B cell (primary cell): Measurements from ENCODE around the gene NAA15. TPM values are rescaled to one million over a fixed set of nuclear protein-coding genes. Genes with fewer than 3 reads are reported as not detected.
"Not testable (repeated sequence)": the region's sequence is repeated elsewhere in the genome, so short reads cannot be mapped to it uniquely, and the experiment has no call there.

Experiments used
- ATAC-seq: fragments of 200-7000 bp; cut with Tn5 transposase; one replicate; pipeline ENCODE4 v1.10.0; 2021; ENCODE audit warnings: low read depth, mild to moderate bottlenecking, moderate number of reproducible peaks, moderate library complexity
- CTCF ChIA-PET: fragments of 350-600 bp; sonication (Branson Sonifier 250); formaldehyde crosslinking; loops from one replicate; lab custom pipeline; 2021; ENCODE audit warnings: antibody characterized with exemption, inconsistent platforms; lab: Charles Lee
- POLR2A ChIA-PET: fragments of 350-600 bp; sonication (Branson Sonifier 250); formaldehyde crosslinking; loops from one replicate; lab custom pipeline; 2021; ENCODE audit warnings: antibody characterized with exemption; lab: Charles Lee
- DNase-seq: peaks from one replicate; pipeline ENCODE4 v3.0.0; 2013
- H2AFZ ChIP-seq: 2 replicates; pipeline ENCODE4 v1.6.1; 2012; ENCODE audit warnings: mild to moderate bottlenecking, low read depth, low read length; ENCODE audit not compliant: insufficient read depth, poor library complexity, severe bottlenecking
- H3K27ac ChIP-seq, 2 donors: 1 replicate in 1 of 2; 2 replicates in 1 of 2; pipeline ENCODE4 v1.5.1; 2012 to 2013; ENCODE audit warnings: low read length in 2 of 2, mild to moderate bottlenecking in 2 of 2, moderate library complexity in 1 of 2
- H3K27me3 ChIP-seq, 4 experiments: fragments of 200-600 bp in 1 of 4; sonication (generic) in 1 of 4; replicated peaks in 1 of 4; 1 replicate in 2 of 4; 2 replicates in 2 of 4; pipeline versions ENCODE4 v1.6.1 to v1.7.0; 2013 to 2016; ENCODE audit warnings: low read length in 3 of 4, mild to moderate bottlenecking in 2 of 4, mixed read lengths in 1 of 4, moderate library complexity in 1 of 4; ENCODE audit not compliant: insufficient read depth in 4 of 4, control insufficient read depth in 3 of 4; ENCODE audit errors: control extremely low read depth in 1 of 4
- H3K36me3 ChIP-seq, 2 experiments: replicated peaks in 1 of 2; 1 replicate in 1 of 2; 2 replicates in 1 of 2; pipeline versions ENCODE4 v1.6.1 to v1.7.1; 2013; ENCODE audit warnings: low read length in 1 of 2; ENCODE audit not compliant: insufficient read depth in 2 of 2, control insufficient read depth in 1 of 2; ENCODE audit errors: control extremely low read depth in 1 of 2, extremely low read depth in 1 of 2
- H3K4me1 ChIP-seq, 2 donors: fragments of 200-600 bp in 1 of 2; sonication (generic) in 1 of 2; 1 replicate in 1 of 2; 2 replicates in 1 of 2; pipeline versions ENCODE4 v1.5.1 to v1.6.1; 2013 to 2017; ENCODE audit warnings: low read length in 2 of 2; ENCODE audit not compliant: control insufficient read depth in 2 of 2, insufficient read depth in 2 of 2
- H3K4me2 ChIP-seq: replicated peaks from 2 replicates; pipeline ENCODE3; 2012; ENCODE audit warnings: mild to moderate bottlenecking, low read depth, low read length; ENCODE audit not compliant: poor library complexity, severe bottlenecking
- H3K4me3 ChIP-seq, 5 experiments: fragments of 200-600 bp in 1 of 5; sonication (generic) in 1 of 5; 1 replicate in 3 of 5; 2 replicates in 2 of 5; pipeline versions ENCODE4 v1.5.1 to v1.7.0; 2011 to 2016; ENCODE audit warnings: low read length in 4 of 5, mild to moderate bottlenecking in 4 of 5, low read depth in 2 of 5, control low read depth in 1 of 5, moderate library complexity in 1 of 5; ENCODE audit not compliant: insufficient read depth in 1 of 5; ENCODE audit errors: control extremely low read depth in 1 of 5, extremely low read depth in 1 of 5
- H3K79me2 ChIP-seq: fragments of 200-600 bp; sonication (generic); one replicate; pipeline ENCODE4 v1.6.0; 2016; ENCODE audit warnings: low read length; ENCODE audit not compliant: control insufficient read depth, insufficient read depth
- H3K9ac ChIP-seq: fragments of 200-600 bp; sonication (generic); 2 replicates; pipeline ENCODE4 v1.6.1; 2017; ENCODE audit warnings: mild to moderate bottlenecking, low read length, moderate library complexity
- H3K9me3 ChIP-seq, 3 donors: one replicate each; pipeline versions ENCODE4 v1.6.1 to v1.7.1; 2013; ENCODE audit warnings: low read length in 2 of 3; ENCODE audit not compliant: control insufficient read depth in 2 of 3, insufficient read depth in 1 of 3; ENCODE audit errors: control extremely low read depth in 1 of 3
- H4K20me1 ChIP-seq: 2 replicates; pipeline ENCODE4 v1.6.0; 2012; ENCODE audit warnings: mild to moderate bottlenecking, low read length; ENCODE audit not compliant: insufficient read depth, control insufficient read depth, poor library complexity, severe bottlenecking
- H3K27ac Mint-ChIP-seq: one replicate; pipeline ENCODE4 v1.8.0; 2021; ENCODE audit warnings: mixed read lengths
- H3K27me3 Mint-ChIP-seq: one replicate; pipeline ENCODE4 v1.8.0; 2021; ENCODE audit warnings: mixed read lengths
- H3K4me1 Mint-ChIP-seq: one replicate; pipeline ENCODE4 v1.8.0; 2021; ENCODE audit warnings: mixed read lengths
- H3K4me3 Mint-ChIP-seq: one replicate; pipeline ENCODE4 v1.8.0; 2021; ENCODE audit warnings: mixed read lengths
- H3K9me3 Mint-ChIP-seq: one replicate; pipeline ENCODE4 v1.8.0; 2022; ENCODE audit warnings: mixed read lengths; ENCODE audit not compliant: insufficient read depth
- EZH2 ChIP-seq: IDR thresholded peaks from 2 replicates; pipeline ENCODE4 v1.6.1; 2012; ENCODE audit warnings: borderline replicate concordance, low read depth, mild to moderate bottlenecking, moderate library complexity, low read length; ENCODE audit not compliant: insufficient read depth, poor library complexity, severe bottlenecking
- WGBS: methylation state at CpG from one replicate; pipeline ENCODE4 v1.1.5; 2013; ENCODE audit warnings: missing lambda C conversion rate; ENCODE audit not compliant: insufficient coverage; 5-methylcytosine and 5-hydroxymethylcytosine counted together
- intact Hi-C: fragments of 100-400 bp; cut with micrococcal nuclease; formaldehyde crosslinking; loops from one replicate; pipeline ENCODE4 v1.10.0; 2022
- polyA plus RNA-seq: library from polyadenylated mRNA; depleted of rRNA; stranded (reverse); fragments of >200 nt; gene quantifications from 2 replicates; pipeline ENCODE4 v1.2.3, GENCODE V29; 2012
- total RNA-seq, 2 donors: library from RNA; stranded (reverse); fragments of 120-200 nt in 1 of 2; gene quantifications; 1 replicate in 1 of 2; 2 replicates in 1 of 2; pipeline versions ENCODE4 v1.2.3 to v1.2.4, GENCODE V29; 2013 to 2022
- TF ChIP-seq, protein P1 (sequence below): fragments of 200-600 bp; IDR thresholded peaks from one replicate; pipeline ENCODE4 v1.8.0; 2022; ENCODE audit warnings: antibody characterized with exemption, mild to moderate bottlenecking

The NAA15 gene
- total and polyA plus RNA-seq, 2 donors (not counting 1 experiment from before 2014, with no cell fraction given) = 10.0 to 56.7 TPM

DNA sequence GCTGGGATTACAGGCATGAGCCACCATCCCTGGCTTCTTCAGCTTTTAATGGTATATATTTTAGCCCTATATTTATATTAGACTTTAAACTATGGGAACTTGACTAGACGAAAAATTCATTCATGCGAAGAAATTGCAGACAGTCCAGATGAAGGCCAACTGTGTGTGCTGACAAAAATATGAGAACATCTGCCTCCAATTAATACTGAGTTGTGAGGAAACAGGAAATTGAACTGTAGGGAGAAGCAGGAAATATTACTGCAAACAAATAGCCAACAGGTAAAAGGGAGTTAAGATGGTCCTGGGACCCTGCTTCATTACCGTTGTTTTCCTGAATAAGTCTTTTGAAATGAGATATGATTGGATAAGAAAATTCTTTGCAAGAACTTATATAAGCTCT is 47.6 kb upstream of the NAA15 start:
- Histone ChIP-seq H3K9me3 (no peaks in the 10 kb centered on the region), H3K4me3 (no peak overlapping the region), H2AFZ (no peak overlapping the region), H3K4me1 (peaks cover 5 to 6% of the 10 kb centered on the region in 2 donors), H3K27me3 (peaks cover 0 to 2% (median 0%) of the 10 kb centered on the region in 4 experiments), H4K20me1 (no peaks in the 10 kb centered on the region), H3K79me2 (no peaks in the 10 kb centered on the region), H3K9ac (no peak overlapping the region), H3K27ac (no peak overlapping the region), H3K4me2 (no peak overlapping the region), H3K36me3 (no peaks in the 10 kb centered on the region)
- intact Hi-C loops = no loop called here
- WGBS = no CpG with 5 or more reads among the region's 3 CpGs
- no peaks in the 10 kb centered on the region for H3K9me3 Mint-ChIP-seq
- ChIA-PET CTCF (interaction anchor here (0.7 kb wide), 1 partner anchor 42 kb away, joined by 5 read pairs; no protein-coding TSS in a partner anchor), POLR2A (no interaction called here)
- H3K4me1 Mint-ChIP-seq = peaks cover 7% of the 10 kb centered on the region
- no peak overlapping the region for H3K4me3 Mint-ChIP-seq
- TF ChIP-seq EZH2 = no peak
- TF ChIP-seq, protein P1, sequence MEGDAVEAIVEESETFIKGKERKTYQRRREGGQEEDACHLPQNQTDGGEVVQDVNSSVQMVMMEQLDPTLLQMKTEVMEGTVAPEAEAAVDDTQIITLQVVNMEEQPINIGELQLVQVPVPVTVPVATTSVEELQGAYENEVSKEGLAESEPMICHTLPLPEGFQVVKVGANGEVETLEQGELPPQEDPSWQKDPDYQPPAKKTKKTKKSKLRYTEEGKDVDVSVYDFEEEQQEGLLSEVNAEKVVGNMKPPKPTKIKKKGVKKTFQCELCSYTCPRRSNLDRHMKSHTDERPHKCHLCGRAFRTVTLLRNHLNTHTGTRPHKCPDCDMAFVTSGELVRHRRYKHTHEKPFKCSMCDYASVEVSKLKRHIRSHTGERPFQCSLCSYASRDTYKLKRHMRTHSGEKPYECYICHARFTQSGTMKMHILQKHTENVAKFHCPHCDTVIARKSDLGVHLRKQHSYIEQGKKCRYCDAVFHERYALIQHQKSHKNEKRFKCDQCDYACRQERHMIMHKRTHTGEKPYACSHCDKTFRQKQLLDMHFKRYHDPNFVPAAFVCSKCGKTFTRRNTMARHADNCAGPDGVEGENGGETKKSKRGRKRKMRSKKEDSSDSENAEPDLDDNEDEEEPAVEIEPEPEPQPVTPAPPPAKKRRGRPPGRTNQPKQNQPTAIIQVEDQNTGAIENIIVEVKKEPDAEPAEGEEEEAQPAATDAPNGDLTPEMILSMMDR = no peak
- no peak overlapping the region for H3K27ac Mint-ChIP-seq
- no peaks in the 10 kb centered on the region for H3K27me3 Mint-ChIP-seq
- ATAC-seq (no peak), DNase-seq (no peak)

DNA sequence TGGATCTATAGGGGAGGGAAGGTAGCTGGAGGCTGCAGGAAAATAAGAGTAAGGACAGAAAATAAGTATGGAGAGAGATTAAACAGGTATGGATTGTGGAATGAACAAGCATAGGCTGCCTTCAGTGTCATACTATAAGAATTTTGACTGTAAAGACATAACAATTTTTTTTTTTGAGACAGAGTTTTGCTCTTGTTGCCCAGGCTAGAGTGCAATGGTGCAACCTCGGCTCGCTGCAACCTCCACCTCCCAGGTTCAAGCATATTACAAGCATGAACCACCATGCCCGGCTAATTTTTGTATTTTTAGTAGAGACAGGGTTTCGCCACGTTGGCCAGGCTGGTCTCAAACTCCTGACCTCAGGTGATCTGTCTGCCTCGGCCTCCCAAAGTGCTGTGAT is 45.7 kb upstream of the NAA15 start:
- H3K9me3 Mint-ChIP-seq, H3K4me1 Mint-ChIP-seq, ATAC-seq, H3K9ac ChIP-seq, H3K27me3 Mint-ChIP-seq, H3K4me3 ChIP-seq, POLR2A ChIA-PET, H3K27ac ChIP-seq, H3K9me3 ChIP-seq, intact Hi-C loops, H3K79me2 ChIP-seq, H3K4me1 ChIP-seq, H4K20me1 ChIP-seq, H3K27me3 ChIP-seq, DNase-seq, H3K27ac Mint-ChIP-seq, H3K4me3 Mint-ChIP-seq, H2AFZ ChIP-seq, H3K4me2 ChIP-seq, H3K36me3 ChIP-seq: not testable (repeated sequence)
- WGBS = no CpG with 5 or more reads among the region's 6 CpGs
- CTCF ChIA-PET = interaction anchor here (1.1 kb wide), 1 partner anchor 40 kb away, joined by 3 read pairs; no protein-coding TSS in a partner anchor
